ENCODE measurements around the gene EIF3A. TPM values are rescaled to one million over a fixed set of nuclear protein-coding genes. Genes with fewer than 3 reads are reported as not detected.

EIF3A gene
- polyA plus RNA-seq, 1 experiment: 55.7 TPM

- no peak for DNase-seq (ENCODE audit: low read depth, low spot score)
- ChIA-PET CTCF (no interaction called here), POLR2A (no interaction called here)
- TF ChIP-seq, protein P1, sequence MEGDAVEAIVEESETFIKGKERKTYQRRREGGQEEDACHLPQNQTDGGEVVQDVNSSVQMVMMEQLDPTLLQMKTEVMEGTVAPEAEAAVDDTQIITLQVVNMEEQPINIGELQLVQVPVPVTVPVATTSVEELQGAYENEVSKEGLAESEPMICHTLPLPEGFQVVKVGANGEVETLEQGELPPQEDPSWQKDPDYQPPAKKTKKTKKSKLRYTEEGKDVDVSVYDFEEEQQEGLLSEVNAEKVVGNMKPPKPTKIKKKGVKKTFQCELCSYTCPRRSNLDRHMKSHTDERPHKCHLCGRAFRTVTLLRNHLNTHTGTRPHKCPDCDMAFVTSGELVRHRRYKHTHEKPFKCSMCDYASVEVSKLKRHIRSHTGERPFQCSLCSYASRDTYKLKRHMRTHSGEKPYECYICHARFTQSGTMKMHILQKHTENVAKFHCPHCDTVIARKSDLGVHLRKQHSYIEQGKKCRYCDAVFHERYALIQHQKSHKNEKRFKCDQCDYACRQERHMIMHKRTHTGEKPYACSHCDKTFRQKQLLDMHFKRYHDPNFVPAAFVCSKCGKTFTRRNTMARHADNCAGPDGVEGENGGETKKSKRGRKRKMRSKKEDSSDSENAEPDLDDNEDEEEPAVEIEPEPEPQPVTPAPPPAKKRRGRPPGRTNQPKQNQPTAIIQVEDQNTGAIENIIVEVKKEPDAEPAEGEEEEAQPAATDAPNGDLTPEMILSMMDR (IDR thresholded peaks at IDR 0.05; ENCODE audit: low read depth, low read length): no peak
- peaks cover 13% of the 10 kb centered on the region for H3K27me3 ChIP-seq (ENCODE audit: control insufficient read depth, insufficient read depth, low read length)
- no peaks in the 10 kb centered on the region for H3K9me3 ChIP-seq (ENCODE audit: control insufficient read depth, insufficient read depth, low read length)
- no peak overlapping the region for H3K4me3 ChIP-seq (ENCODE audit: low read depth, low read length)
- no peak overlapping the region for H3K27ac ChIP-seq (ENCODE audit: low read depth, low read length)
These were observed 88.1 kb downstream of the EIF3A start for GRCh38 chr10:118992496-118992895.

GRCh38 chr10:118990326-118990725, 90.3 kb downstream of the EIF3A start:
- Histone ChIP-seq H3K27ac (ENCODE audit: low read depth, low read length) (no peak overlapping the region), H3K27me3 (ENCODE audit: control insufficient read depth, insufficient read depth, low read length) (peaks cover 13% of the 10 kb centered on the region), H3K4me3 (ENCODE audit: low read depth, low read length) (no peak overlapping the region), H3K9me3 (ENCODE audit: control insufficient read depth, insufficient read depth, low read length) (no peaks in the 10 kb centered on the region)
- TF ChIP-seq, protein P1 (IDR thresholded peaks at IDR 0.05; ENCODE audit: low read depth, low read length): no peak
- ChIA-PET POLR2A (no interaction called here), CTCF (no interaction called here)
- no peak for DNase-seq (ENCODE audit: low read depth, low spot score)

DNA sequence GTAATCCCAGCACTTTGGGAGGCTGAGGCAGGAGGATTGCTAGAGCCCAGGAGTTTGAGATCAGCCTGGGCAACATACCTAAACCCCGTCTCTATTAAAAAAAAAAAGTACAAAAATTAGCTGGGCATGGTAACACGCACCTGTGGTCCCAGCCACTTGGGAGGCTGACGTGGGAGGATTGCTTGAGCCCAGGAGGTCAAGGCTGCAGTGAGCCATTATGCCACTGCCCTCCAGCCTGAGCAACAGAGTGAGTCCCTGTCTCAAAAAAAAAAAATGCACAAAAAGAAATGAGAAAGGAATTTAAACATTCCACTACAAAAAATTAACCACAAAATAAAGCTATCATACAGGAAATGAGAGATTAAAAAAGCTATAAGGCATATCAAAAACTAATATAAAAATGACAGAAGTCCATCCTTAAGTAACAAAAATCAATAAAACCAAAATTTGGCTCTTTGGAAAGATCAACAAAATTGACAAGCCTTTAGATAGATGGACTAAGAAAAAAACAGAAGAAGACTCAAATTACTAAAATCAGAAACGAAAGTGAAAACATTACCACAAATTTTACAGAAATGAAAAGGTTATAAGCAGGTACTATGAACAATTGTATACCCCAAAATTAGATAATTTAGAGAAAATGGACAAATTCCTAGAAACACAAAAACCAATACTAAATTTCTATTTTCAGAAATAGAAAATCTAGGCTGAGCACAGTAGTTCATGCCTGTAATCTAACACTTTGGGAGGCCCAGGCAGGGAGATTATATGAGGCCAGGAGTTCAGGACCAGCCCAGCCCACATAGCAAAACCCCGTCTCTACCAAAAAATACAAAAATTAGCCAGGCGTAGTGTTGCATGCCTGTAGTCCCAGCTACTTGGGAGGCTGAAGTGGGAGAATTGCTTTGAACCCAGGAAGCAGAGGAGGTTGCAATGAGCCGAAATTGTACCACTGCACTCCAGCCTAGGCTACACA, 93.5 kb downstream of the EIF3A start:
- POLR2A ChIA-PET: no interaction called here
- H3K27ac ChIP-seq (ENCODE audit: low read depth, low read length): no peak overlapping the region
- CTCF ChIA-PET: interaction anchor here (0.6 kb wide), 2 partner anchors 19 to 89 kb away, joined by 3 read pairs; no protein-coding TSS in a partner anchor
- no peak overlapping the region for H3K4me3 ChIP-seq (ENCODE audit: low read depth, low read length)
- TF ChIP-seq, protein P1 (IDR thresholded peaks at IDR 0.05; ENCODE audit: low read depth, low read length): no peak
- no peaks in the 10 kb centered on the region for H3K27me3 ChIP-seq (ENCODE audit: control insufficient read depth, insufficient read depth, low read length)
- H3K9me3 ChIP-seq (ENCODE audit: control insufficient read depth, insufficient read depth, low read length): no peaks in the 10 kb centered on the region
- DNase-seq (ENCODE audit: low read depth, low spot score): no peak

DNA sequence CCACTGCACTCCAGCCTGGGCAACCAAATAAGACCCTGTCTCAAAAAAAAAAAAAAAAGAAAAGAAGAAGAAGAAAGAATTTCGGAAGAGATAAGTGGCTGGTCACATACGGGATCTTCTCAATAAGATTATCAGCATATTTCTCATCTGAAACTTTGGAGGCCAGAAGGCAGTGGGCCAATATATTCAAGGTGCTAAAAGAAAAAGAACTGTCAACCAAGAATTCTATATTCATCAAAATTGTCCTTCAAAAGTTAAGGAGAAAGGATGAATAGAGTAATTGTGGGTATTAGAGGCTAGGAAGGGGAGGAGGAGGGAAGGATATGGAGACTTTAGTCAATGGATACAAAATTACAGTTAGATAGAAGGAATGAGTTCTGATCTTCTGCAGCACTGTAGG, 95.0 kb downstream of the EIF3A start:
- Histone ChIP-seq H3K4me3 (ENCODE audit: low read depth, low read length) (no peak overlapping the region), H3K27me3 (ENCODE audit: control insufficient read depth, insufficient read depth, low read length) (no peaks in the 10 kb centered on the region), H3K9me3 (ENCODE audit: control insufficient read depth, insufficient read depth, low read length) (no peaks in the 10 kb centered on the region), H3K27ac (ENCODE audit: low read depth, low read length) (no peak overlapping the region)
- TF ChIP-seq, protein P1 (IDR thresholded peaks at IDR 0.05; ENCODE audit: low read depth, low read length): no peak
- no peak for DNase-seq (ENCODE audit: low read depth, low spot score)
- ChIA-PET CTCF (no interaction called here), POLR2A (no interaction called here)

Small RNA genes lying within 50 kb of the gene (small RNA-seq; reads per million reads assigned to genes)
- not detected for gene AL355598.1 (ENCODE audit: insufficient read length, low read depth)
- not detected for gene RF00413 (ENCODE audit: insufficient read length, low read depth)
- gene SNORA19 (ENCODE audit: insufficient read length, low read depth): 4.3 reads per million, percentile 43 among the genes with 10 or more reads in this experiment

Other genes starting within 250 kb of the EIF3A start
- gene NANOS1, start 51.1 kb downstream of the EIF3A start, polyA plus RNA-seq (2011; rRNA removed): 0.58 and 0.95 TPM in 2 replicates
- 82.6 and 107 TPM in 2 replicates for gene DENND10, start 23.3 kb upstream of the EIF3A start, polyA plus RNA-seq (2011; rRNA removed)
- gene SFXN4, start 84.9 kb upstream of the EIF3A start, polyA plus RNA-seq (2011; rRNA removed): 14.3 and 17.1 TPM in 2 replicates
- gene PRDX3, start 98.0 kb upstream of the EIF3A start, polyA plus RNA-seq (2011; rRNA removed): 296 and 373 TPM in 2 replicates
- gene GRK5, start 126.8 kb upstream of the EIF3A start, polyA plus RNA-seq (2011; rRNA removed): 27.6 and 29.3 TPM in 2 replicates

Measured in AG04450 (cell line).